Activated naive CD4-positive, alpha-beta T cell treated with anti-CD3 and anti-CD28 coated beads for 36 hours (primary cell): Measurements from ENCODE around the gene FBXO40. TPM values are rescaled to one million over a fixed set of nuclear protein-coding genes. Genes with fewer than 3 reads are reported as not detected.

Experiments used
- CTCF ChIA-PET: fragments of 350-600 bp; sonication (Branson Sonifier 250); formaldehyde crosslinking; loops from one replicate; lab custom pipeline; 2021; ENCODE audit warnings: antibody characterized with exemption; lab: Charles Lee
- DNase-seq: peaks from one replicate; pipeline ENCODE4 v3.0.0-alpha.2; 2020
- H3K27ac Mint-ChIP-seq: one replicate; pipeline ENCODE4 v1.8.0; 2021; ENCODE audit warnings: mild to moderate bottlenecking, mixed read lengths
- H3K27me3 Mint-ChIP-seq: one replicate; pipeline ENCODE4 v1.8.0; 2021; ENCODE audit warnings: low read depth, mixed read lengths
- H3K36me3 Mint-ChIP-seq: one replicate; pipeline ENCODE4 v1.8.0; 2021; ENCODE audit warnings: low read depth, mixed read lengths
- H3K4me1 Mint-ChIP-seq: one replicate; pipeline ENCODE4 v1.8.0; 2021; ENCODE audit warnings: low read depth, mixed read lengths
- H3K4me3 Mint-ChIP-seq: one replicate; pipeline ENCODE4 v1.8.0; 2021; ENCODE audit warnings: mild to moderate bottlenecking, moderate library complexity, mixed read lengths
- H3K9me3 Mint-ChIP-seq: one replicate; pipeline ENCODE4 v1.8.0; 2021; ENCODE audit warnings: mixed read lengths
- intact Hi-C: fragments of 100-400 bp; cut with micrococcal nuclease; formaldehyde crosslinking; loops from one replicate; pipeline ENCODE4 v1.15.1; 2023
- total RNA-seq, 2 experiments: library from RNA; stranded (reverse); gene quantifications; one replicate each; pipeline ENCODE4 v1.2.3, GENCODE V29; 2021

Gene FBXO40, protein sequence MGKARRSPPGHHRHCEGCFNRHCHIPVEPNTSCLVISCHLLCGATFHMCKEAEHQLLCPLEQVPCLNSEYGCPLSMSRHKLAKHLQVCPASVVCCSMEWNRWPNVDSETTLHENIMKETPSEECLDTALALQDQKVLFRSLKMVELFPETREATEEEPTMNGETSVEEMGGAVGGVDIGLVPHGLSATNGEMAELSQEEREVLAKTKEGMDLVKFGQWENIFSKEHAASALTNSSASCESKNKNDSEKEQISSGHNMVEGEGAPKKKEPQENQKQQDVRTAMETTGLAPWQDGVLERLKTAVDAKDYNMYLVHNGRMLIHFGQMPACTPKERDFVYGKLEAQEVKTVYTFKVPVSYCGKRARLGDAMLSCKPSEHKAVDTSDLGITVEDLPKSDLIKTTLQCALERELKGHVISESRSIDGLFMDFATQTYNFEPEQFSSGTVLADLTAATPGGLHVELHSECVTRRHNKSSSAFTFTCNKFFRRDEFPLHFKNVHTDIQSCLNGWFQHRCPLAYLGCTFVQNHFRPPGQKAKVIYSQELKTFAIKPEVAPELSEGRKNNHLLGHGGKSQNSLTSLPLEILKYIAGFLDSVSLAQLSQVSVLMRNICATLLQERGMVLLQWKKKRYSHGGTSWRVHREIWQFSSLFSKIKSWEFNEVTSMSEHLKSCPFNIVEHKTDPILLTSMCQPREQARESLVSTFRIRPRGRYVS
- total RNA-seq = not detected

DNA sequence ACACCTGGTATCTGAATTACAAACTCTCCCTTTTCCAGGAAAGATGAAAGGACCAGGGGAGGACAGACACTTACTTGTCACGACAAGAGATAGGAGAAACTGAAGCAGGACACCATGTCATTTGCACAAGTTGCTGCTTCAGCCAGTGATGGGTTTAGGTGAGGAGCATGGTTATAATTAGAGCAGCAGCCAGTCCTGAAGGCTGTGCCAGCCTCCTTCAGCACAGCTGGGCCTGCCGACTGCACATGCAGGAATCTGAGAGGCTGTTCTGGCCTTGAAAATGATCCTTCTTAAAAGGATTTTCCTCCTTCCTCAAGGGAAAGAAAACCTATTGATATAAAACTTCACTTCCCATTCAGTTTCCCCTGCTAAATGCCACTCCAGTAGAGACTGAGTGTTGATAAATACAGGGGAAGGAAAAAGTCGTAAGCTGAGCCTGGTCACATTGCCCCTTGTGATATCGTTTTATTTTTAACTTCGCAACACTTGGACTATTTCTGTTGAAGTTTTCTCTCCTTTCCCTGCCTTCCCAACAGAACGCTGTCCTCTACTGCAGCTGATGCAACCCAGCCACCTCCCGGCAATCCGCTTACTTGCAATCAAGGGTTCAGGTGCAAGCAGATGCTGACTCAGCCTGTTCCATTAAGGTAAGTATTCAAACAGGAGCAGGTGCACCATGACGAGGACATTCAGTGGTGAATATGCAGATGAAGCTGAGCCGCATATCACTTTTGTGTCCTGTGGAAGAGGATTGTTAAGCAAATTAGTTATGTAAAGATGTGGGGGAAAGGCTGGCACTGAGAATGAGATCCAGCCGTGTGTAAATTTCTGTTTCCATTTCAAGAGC, at the start of gene FBXO40:
FBXO40 (plus strand) TSS at position 524 of the 847 bp plus-strand sequence. CDS start 27,197 bp downstream, outside the sequence.
- H3K4me3 Mint-ChIP-seq = no peak within 1 kb of the TSS
- CTCF ChIA-PET = interaction anchor here (0.5 to 0.6 kb wide), 2 partner anchors 25 to 123 kb away, joined by 3 to 7 read pairs; no protein-coding TSS in a partner anchor
- H3K9me3 Mint-ChIP-seq = no peaks in the 10 kb centered on the region
- no peak within 1 kb of the TSS for H3K27ac Mint-ChIP-seq
- no peak for DNase-seq
- H3K27me3 Mint-ChIP-seq = no peaks in the 10 kb centered on the region
- no peaks in the 10 kb centered on the region for H3K4me1 Mint-ChIP-seq
- intact Hi-C loops = no loop called here
- no peaks in the 10 kb centered on the region for H3K36me3 Mint-ChIP-seq

DNA sequence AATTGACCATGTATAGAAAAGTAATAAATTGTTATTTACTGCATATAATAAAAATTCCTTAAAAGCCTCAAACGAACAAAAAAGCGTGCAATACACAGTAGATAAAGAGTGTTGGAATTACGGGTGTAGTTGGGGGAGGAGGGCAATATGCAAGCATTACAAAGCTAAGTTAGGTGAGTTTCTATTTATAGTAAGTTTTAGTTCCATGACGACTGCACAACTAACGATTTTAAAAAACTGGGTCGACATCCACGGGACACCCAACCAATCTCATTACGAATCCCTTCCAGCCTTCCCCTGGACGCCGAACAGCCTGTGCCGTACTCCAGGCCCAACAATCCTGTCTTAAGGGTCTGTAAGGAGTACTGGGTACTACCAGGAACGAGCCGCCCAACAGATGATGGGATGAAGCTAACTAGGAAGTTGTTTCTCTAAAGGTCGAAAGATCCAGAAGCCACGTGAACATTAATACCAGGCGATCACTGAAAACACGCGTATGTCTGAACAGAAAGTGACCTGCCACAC, 48.1 kb upstream of the FBXO40 start:
- Mint-ChIP-seq H3K27me3 (no peaks in the 10 kb centered on the region), H3K4me3 (peak overlapping the region; percentile 95), H3K4me1 (no peaks in the 10 kb centered on the region), H3K27ac (peak overlapping the region; percentile 68), H3K36me3 (peaks cover 27% of the 10 kb centered on the region), H3K9me3 (no peaks in the 10 kb centered on the region)
- intact Hi-C loops = loop anchor here (5.0 to 10.0 kb wide), 3 partner anchors 307 to 1250 kb away; partner anchors contain the start of genes HSPBAP1 and SLC49A4
- CTCF ChIA-PET = interaction anchor here (0.6 to 3.1 kb wide), 4 partner anchors 15 to 714 kb away, joined by 3 to 16 read pairs (median 8); no protein-coding TSS in a partner anchor
- DNase-seq = peak; percentile 8

DNA sequence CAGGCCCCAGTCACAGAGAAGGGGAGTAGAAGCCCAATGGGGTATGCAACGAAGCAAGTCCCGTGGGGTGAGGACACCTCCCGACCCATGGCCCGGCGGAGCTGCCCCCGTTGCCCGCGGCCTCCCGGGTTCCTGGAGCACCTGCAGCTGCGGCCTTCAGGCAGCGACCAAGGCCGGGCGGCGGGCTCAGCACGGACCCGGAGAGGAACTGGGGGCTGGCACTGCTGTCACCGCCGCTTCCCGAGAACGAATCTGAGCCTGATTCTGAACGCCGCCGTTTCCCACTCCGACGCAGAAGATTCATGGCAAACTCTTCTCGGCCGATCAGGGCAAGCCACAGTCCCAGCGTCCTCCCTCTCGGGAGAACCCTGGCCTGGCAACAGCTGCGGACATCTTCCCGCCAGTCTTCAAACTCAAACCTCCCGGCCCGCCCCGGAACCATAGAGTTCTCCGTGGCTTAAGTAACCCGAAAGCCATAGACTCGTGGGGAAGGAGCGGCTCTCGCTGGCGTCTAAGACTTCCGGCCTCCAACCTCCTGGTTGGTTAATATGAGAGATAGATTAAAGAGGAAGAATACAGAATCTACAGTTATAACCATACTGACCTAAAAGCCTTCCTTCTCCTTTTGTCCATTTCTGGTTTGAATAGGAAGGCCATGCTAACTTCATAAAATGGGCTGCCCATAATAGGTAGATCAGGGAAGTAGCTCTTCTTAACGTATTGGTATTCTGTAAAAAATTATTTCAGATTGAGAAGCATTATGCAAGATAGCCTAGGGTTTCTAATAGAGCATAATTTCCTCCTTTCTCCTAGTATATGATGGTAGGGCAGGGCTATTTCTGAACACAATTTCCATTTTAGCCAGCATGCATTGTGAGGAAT, 47.4 kb upstream of the FBXO40 start, which contains the start of gene POLQ:
POLQ (minus strand) TSS at position 415 of the 882 bp plus-strand sequence; CDS start at position 304, 111 bp downstream.
- peak within 1 kb of the TSS; percentile 95 for H3K4me3 Mint-ChIP-seq
- DNase-seq = peak; percentile 94
- CTCF ChIA-PET = interaction anchor here (0.6 to 3.1 kb wide), 10 partner anchors 16 to 754 kb away, joined by 3 to 16 read pairs (median 6); no protein-coding TSS in a partner anchor
- peak within 1 kb of the TSS; percentile 92 for H3K27ac Mint-ChIP-seq
- H3K36me3 Mint-ChIP-seq = peaks cover 26% of the 10 kb centered on the region
- H3K27me3 Mint-ChIP-seq = no peaks in the 10 kb centered on the region
- no peaks in the 10 kb centered on the region for H3K4me1 Mint-ChIP-seq
- intact Hi-C loops = loop anchor here (1.0 to 10.0 kb wide), 18 partner anchors 114 to 1655 kb away; partner anchors contain the start of genes EAF2, FAM162A, GOLGB1 and GTF2E1
- no peaks in the 10 kb centered on the region for H3K9me3 Mint-ChIP-seq

DNA sequence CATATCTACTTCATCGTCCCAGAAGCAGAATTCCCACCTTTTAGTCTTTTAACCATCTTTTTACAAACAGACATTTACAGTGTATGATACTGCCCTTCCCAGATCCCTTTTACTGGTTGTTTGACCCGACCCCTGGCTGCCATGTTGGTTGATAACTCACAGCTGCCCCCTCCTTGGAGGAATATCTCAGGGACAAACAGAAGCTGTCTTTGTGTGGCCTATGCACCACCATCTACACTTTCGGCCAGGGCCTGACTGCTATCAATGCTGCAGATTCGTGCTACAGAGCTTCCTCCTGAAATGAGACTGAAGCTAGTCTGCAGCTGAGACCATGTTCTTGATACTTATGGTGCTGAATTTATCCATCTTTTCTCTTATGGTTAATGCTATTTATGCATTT, 40.8 kb upstream of the FBXO40 start:
- H3K9me3 Mint-ChIP-seq = no peaks in the 10 kb centered on the region
- no peaks in the 10 kb centered on the region for H3K4me1 Mint-ChIP-seq
- H3K36me3 Mint-ChIP-seq = no peaks in the 10 kb centered on the region
- intact Hi-C loops = no loop called here
- CTCF ChIA-PET = no interaction called here
- H3K27ac Mint-ChIP-seq = no peak overlapping the region
- no peak for DNase-seq
- no peak overlapping the region for H3K4me3 Mint-ChIP-seq
- H3K27me3 Mint-ChIP-seq = no peaks in the 10 kb centered on the region

DNA sequence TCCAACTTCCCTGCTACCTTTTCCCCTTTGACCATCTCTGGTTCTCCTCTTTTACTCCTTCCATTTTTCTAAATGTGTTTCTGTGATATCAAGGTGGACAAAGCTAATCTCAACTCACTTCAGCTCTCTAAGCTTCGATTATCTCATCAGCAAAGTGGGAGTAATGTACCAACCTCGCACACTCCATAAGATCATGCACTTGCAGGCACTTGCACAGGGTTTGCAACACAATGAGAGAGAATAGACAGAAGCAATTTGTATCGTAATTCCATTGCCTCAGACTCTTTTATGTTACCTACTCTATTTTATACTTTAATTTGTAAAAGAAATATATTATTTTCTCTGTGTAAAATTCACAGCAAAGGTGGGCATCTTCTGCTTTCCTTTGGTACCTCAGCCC, 40.4 kb upstream of the FBXO40 start:
- CTCF ChIA-PET = interaction anchor here (1.6 kb wide), 1 partner anchor 540 kb away, joined by 4 read pairs; no protein-coding TSS in a partner anchor
- Mint-ChIP-seq H3K27ac (no peak overlapping the region), H3K27me3 (no peaks in the 10 kb centered on the region), H3K9me3 (no peaks in the 10 kb centered on the region), H3K36me3 (no peaks in the 10 kb centered on the region), H3K4me3 (no peak overlapping the region), H3K4me1 (no peaks in the 10 kb centered on the region)
- intact Hi-C loops = no loop called here
- DNase-seq = no peak

DNA sequence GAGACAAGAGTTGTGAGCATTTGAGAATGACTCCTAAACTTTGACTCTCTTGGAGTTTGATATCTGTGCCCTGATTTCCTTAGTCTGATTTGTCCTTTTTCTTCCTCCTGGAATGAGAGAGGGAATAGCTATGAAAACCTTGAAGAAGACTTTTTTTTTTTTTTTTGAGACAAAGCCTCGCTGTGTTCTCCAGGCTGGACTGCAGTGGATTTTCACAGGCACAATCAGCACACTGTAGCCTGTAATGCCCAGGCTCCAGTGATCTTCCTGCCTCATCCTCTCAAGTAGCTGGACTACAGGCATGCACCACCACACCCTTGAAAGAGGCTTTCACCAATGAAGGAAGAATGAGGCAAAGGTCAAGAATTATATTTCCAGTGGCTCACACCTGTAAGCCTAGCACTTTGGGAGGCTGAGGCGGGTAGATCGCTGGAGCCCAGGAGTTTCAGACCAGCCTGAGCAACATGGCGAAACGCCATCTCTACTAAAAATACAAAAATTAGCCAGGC, 35.7 kb upstream of the FBXO40 start:
- no peak overlapping the region for H3K27ac Mint-ChIP-seq
- peaks cover 4% of the 10 kb centered on the region for H3K27me3 Mint-ChIP-seq
- H3K4me1 Mint-ChIP-seq = no peaks in the 10 kb centered on the region
- no peaks in the 10 kb centered on the region for H3K9me3 Mint-ChIP-seq
- intact Hi-C loops = no loop called here
- no peak overlapping the region for H3K4me3 Mint-ChIP-seq
- CTCF ChIA-PET = no interaction called here
- no peaks in the 10 kb centered on the region for H3K36me3 Mint-ChIP-seq
- no peak for DNase-seq

DNA sequence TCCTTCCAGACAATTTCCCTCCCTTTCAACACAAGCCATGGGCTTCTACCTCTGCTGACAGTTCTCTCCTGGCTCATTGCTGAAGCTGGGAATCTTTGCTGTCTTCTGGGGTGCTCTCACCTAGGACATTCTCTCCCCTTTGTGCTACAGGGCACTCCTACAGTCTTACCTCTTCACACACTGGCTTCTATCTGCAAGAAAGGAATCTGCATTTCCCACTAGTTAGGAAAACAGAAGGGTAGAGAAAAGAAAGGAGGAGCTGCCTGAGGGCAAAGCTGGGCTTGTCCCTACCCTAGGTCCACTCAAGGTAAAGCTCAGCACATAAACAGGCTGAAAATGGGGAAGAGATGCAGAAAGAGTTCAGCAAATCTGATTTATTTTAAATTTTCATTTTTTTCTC, 31.0 kb upstream of the FBXO40 start:
- intact Hi-C loops = no loop called here
- no peaks in the 10 kb centered on the region for H3K4me1 Mint-ChIP-seq
- DNase-seq = no peak
- no peak overlapping the region for H3K4me3 Mint-ChIP-seq
- H3K36me3 Mint-ChIP-seq = no peaks in the 10 kb centered on the region
- H3K9me3 Mint-ChIP-seq = no peaks in the 10 kb centered on the region
- H3K27me3 Mint-ChIP-seq = peaks cover 4% of the 10 kb centered on the region
- H3K27ac Mint-ChIP-seq = no peak overlapping the region
- CTCF ChIA-PET = no interaction called here

DNA sequence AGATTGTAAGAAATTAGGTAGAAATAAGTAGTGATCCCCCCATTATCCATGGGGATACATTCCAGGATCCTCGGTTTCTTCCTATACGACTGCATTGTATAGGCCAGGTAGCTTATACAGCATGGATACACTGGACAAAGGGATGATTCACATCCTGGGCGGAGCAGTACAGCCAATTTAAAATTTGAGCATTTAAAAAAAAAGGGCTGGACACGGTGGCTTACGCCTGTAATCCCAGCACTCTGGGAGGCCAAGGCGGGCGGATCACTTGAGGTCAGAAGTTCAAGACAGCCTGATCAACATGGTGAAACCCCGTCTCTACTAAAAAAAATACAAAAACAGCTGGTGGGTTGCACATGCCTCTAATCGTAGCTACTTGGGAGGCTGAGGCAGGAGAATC, 26.4 kb upstream of the FBXO40 start:
- no peak overlapping the region for H3K4me3 Mint-ChIP-seq
- no peaks in the 10 kb centered on the region for H3K4me1 Mint-ChIP-seq
- H3K27ac Mint-ChIP-seq = no peak overlapping the region
- CTCF ChIA-PET = no interaction called here
- DNase-seq = no peak
- no peaks in the 10 kb centered on the region for H3K9me3 Mint-ChIP-seq
- no peaks in the 10 kb centered on the region for H3K36me3 Mint-ChIP-seq
- intact Hi-C loops = no loop called here
- no peaks in the 10 kb centered on the region for H3K27me3 Mint-ChIP-seq

DNA sequence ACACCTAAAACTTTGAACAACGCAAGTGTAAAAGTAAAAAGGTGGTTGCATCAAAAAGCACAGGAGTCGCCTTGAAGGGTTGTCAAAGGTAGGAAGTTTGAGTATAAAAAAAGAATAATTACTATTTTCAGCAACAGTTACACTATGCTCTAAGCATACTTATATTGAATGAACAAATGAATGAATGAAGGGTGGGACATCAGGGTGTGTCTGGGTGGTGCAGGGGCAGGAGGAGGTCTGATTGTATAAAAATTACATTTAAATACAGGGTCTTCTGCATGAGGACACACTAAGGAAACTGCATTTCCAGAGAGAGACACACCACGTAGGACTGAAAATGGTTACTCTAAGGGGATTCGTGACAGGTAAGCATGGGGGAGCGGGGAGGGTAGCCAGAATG, 25.5 kb upstream of the FBXO40 start, which contains the start of gene ARGFX:
ARGFX (plus strand) TSS at position 301 of the 400 bp plus-strand sequence. CDS start 2,765 bp downstream, outside the sequence.
- Mint-ChIP-seq H3K9me3 (no peaks in the 10 kb centered on the region), H3K27ac (no peak within 1 kb of the TSS), H3K4me1 (no peaks in the 10 kb centered on the region), H3K36me3 (no peaks in the 10 kb centered on the region), H3K4me3 (no peak within 1 kb of the TSS), H3K27me3 (no peaks in the 10 kb centered on the region)
- CTCF ChIA-PET = no interaction called here
- no peak for DNase-seq
- intact Hi-C loops = no loop called here

DNA sequence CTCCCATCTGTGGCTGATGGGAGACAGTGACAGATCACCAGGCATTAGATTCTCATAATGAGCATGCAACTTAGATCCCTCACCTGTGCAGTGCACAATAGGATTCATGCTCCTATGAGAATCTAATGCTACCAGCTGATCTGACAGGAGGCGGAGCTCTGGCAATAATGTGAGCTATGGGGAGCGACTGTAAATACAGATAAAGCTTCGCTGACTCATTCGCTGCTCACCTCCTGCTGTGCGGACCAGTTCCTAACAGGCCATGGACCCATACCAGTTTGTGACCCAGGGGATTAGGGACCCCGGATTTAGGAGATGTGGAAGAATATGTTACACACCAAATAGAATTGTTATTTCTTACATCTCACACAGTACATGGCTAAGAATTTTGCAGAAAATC, 18.7 kb upstream of the FBXO40 start:
- Mint-ChIP-seq H3K36me3 (no peaks in the 10 kb centered on the region), H3K27ac (no peak overlapping the region), H3K4me1 (no peaks in the 10 kb centered on the region), H3K9me3 (no peaks in the 10 kb centered on the region), H3K4me3 (no peak overlapping the region), H3K27me3 (peaks cover 2% of the 10 kb centered on the region)
- intact Hi-C loops = no loop called here
- no peak for DNase-seq
- CTCF ChIA-PET = no interaction called here

DNA sequence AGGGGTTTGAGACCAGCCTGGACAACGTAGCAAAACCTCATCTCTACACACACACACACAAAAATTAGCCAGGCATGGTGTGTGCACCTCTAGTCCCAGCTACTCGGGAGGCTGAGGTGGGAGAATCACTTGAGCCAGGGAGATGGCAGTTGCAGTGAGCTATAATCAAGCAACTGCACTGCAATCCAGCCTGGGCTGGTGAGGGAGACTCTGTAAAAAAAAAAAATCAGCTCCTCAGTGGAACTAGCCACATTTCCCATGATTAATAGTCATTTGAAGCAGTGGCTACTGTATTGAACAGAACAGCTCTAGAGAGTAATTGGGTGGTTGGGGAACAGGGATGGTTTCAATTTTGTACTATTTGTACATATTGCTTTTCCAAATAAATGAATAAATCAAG, 11.5 kb upstream of the FBXO40 start:
- H3K27me3 Mint-ChIP-seq = peaks cover 5% of the 10 kb centered on the region
- DNase-seq = no peak
- no peaks in the 10 kb centered on the region for H3K4me1 Mint-ChIP-seq
- H3K9me3 Mint-ChIP-seq = no peaks in the 10 kb centered on the region
- no peak overlapping the region for H3K27ac Mint-ChIP-seq
- H3K4me3 Mint-ChIP-seq = no peak overlapping the region
- intact Hi-C loops = no loop called here
- no peaks in the 10 kb centered on the region for H3K36me3 Mint-ChIP-seq
- CTCF ChIA-PET = no interaction called here
